HG03025 (cell line): ENCODE results near the gene GAL.
"Not testable (repeated sequence)": the region's sequence is repeated elsewhere in the genome, so short reads cannot be mapped to it uniquely, and the experiment has no call there.

Experiments used
- ATAC-seq: cut with Tn5 transposase; IDR thresholded peaks from one replicate; pipeline ENCODE4 v1.9.1; 2021; ENCODE audit warnings: mild to moderate bottlenecking, moderate library complexity; ENCODE audit not compliant: unreplicated experiment, low FRiP score

The GAL gene

GRCh38 chr11:68684385-68685356, at the start of gene GAL:
Gene GAL, plus strand, starts transcription at chr11:68684544. Its CDS starts 380 bp downstream, at chr11:68684924.
- ATAC-seq, result no peak

GRCh38 chr11:68634606-68635005, 49.7 kb upstream of the GAL start:
- ATAC-seq, result not testable (repeated sequence)

GRCh38 chr11:68635172-68635571, 49.2 kb upstream of the GAL start:
- not testable (repeated sequence) for ATAC-seq

GRCh38 chr11:68635883-68636282, 48.5 kb upstream of the GAL start:
- not testable (repeated sequence) for ATAC-seq

- ATAC-seq, result not testable (repeated sequence)
Measured at GRCh38 chr11:68639322-68639721, 45.0 kb upstream of the GAL start.

GRCh38 chr11:68641880-68642279, 42.5 kb upstream of the GAL start:
- ATAC-seq, result no peak

- no peak for ATAC-seq
Measured at GRCh38 chr11:68643585-68643984, 40.8 kb upstream of the GAL start.

GRCh38 chr11:68646832-68647231, 37.5 kb upstream of the GAL start:
- no peak for ATAC-seq

GRCh38 chr11:68649851-68650555, 34.3 kb upstream of the GAL start:
- no peak for ATAC-seq

- no peak for ATAC-seq
Measured at GRCh38 chr11:68650801-68651200, 33.5 kb upstream of the GAL start.

- no peak for ATAC-seq
Measured at GRCh38 chr11:68651208-68651984, 32.9 kb upstream of the GAL start.

- ATAC-seq, result no peak
Measured at GRCh38 chr11:68651985-68652682, 32.2 kb upstream of the GAL start.

GRCh38 chr11:68652683-68653156, 31.6 kb upstream of the GAL start:
- no peak for ATAC-seq

GRCh38 chr11:68653486-68654430, 30.6 kb upstream of the GAL start:
- ATAC-seq, result no peak

GRCh38 chr11:68654978-68655377, 29.4 kb upstream of the GAL start:
- ATAC-seq, result no peak

GRCh38 chr11:68655406-68655805, 28.9 kb upstream of the GAL start:
- no peak for ATAC-seq

- ATAC-seq, result no peak
Measured at GRCh38 chr11:68655806-68656205, 28.5 kb upstream of the GAL start.

- no peak for ATAC-seq
Measured at GRCh38 chr11:68657021-68657780, 27.1 kb upstream of the GAL start.
